Measurements from ENCODE around the gene ATAD2B. TPM values are rescaled to one million over a fixed set of nuclear protein-coding genes. Genes with fewer than 3 reads are reported as not detected.

Gene ATAD2B
- total and polyA plus RNA-seq, 2 of the 8 experiments (the other 6 are each of a cell fraction or from before 2014, with no cell fraction given): 3.4 to 16.1 TPM

DNA sequence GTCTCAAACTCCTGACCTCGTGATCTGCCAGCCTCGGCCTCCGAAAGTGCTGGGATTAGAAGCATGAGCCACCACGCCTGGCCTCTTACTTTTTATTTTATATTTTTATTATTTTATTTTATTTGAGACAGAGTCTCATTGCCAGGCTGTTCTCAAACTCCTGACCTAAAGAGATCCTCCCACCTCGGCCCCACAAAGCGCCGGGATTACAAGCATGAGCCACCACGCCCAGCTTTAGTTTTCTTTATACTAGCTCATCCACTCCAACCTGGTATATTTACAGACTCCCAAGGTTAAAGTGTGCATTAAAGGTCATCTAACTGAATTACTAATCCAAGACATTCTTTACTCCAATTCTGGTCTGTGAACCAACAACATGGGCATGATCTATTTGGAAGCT is 26.8 kb downstream of the ATAD2B start:
- Histone ChIP-seq H4K20me1 (replicated peaks in 1 of 2; ENCODE audit: control insufficient read depth in 1 of 2, insufficient read depth in 2 of 2, low read length in 2 of 2) (no peaks in the 10 kb centered on the region), H3K4me1 (replicated peaks in 1 of 4; ENCODE audit: control insufficient read depth in 3 of 4, insufficient read depth in 4 of 4, low read length in 3 of 4) (no peaks in the 10 kb centered on the region), H2BK20ac (ENCODE audit: low read length) (no peak overlapping the region), H3K27me3 (replicated peaks in 1 of 4; ENCODE audit: control insufficient read depth in 3 of 4, extremely low read depth in 1 of 4, insufficient read depth in 3 of 4, low read length in 3 of 4) (no peaks in the 10 kb centered on the region), H4K91ac (replicated peaks; ENCODE audit: insufficient read length, low read length) (no peak overlapping the region), H2AK5ac (ENCODE audit: low read depth, low read length) (no peak overlapping the region), H3K4me2 (ENCODE audit: insufficient read depth in 1 of 2, low read depth in 2 of 2, low read length in 2 of 2) (no peak overlapping the region), H3K4me3 (ENCODE audit: extremely low read depth in 1 of 4, insufficient read depth in 2 of 4, low read depth in 3 of 4, low read length in 4 of 4) (no peak overlapping the region), H3K36me3 (ENCODE audit: control insufficient read depth in 2 of 4, insufficient read depth in 4 of 4, low read length in 3 of 4) (no peaks in the 10 kb centered on the region), H3K9me3 (ENCODE audit: insufficient read depth in 2 of 2, low read depth in 1 of 2, low read length in 1 of 2) (no peaks in the 10 kb centered on the region), H4K8ac (ENCODE audit: extremely low read depth, insufficient read depth, low read length) (no peak overlapping the region), H3K23me2 (ENCODE audit: low read depth, low read length) (no peaks in the 10 kb centered on the region), H3K23ac (ENCODE audit: insufficient read length) (no peak overlapping the region), H3K27ac (ENCODE audit: low read depth, low read length) (no peak overlapping the region), H2BK15ac (ENCODE audit: low read length) (no peak overlapping the region), H3K56ac (replicated peaks; ENCODE audit: insufficient read length, low read depth, low read length) (no peak overlapping the region), H4K5ac (ENCODE audit: insufficient read length, low read depth, low read length) (no peak overlapping the region), H3K9ac (replicated peaks in 1 of 4; ENCODE audit: extremely low read depth in 1 of 4, low read depth in 3 of 4, low read length in 3 of 4) (no peak overlapping the region), H3K79me2 (ENCODE audit: control insufficient read depth in 1 of 2, insufficient read depth in 2 of 2, low read length in 2 of 2) (peaks cover 0 to 70% of the 10 kb centered on the region in 2 experiments; a peak in 2 of 4 replicates), H2BK120ac (replicated peaks; ENCODE audit: low read depth, low read length) (no peak overlapping the region), H3K18ac (ENCODE audit: extremely low read depth, low read length) (no peak overlapping the region), H2BK12ac (ENCODE audit: low read depth, low read length) (no peak overlapping the region), H3K79me1 (ENCODE audit: low read depth, low read length) (no peaks in the 10 kb centered on the region), H2BK5ac (ENCODE audit: low read depth, low read length) (no peak overlapping the region), H3K14ac (ENCODE audit: insufficient read length) (no peak overlapping the region), H2AFZ (ENCODE audit: low read length) (no peak overlapping the region), H3K4ac (replicated peaks; ENCODE audit: insufficient read length, low read depth, low read length) (no peak overlapping the region)
- ChIA-PET CTCF (ENCODE audit: partially characterized antibody) (interaction anchor here (1.6 kb wide), 1 partner anchor 26 kb away, joined by 3 read pairs; no protein-coding TSS in a partner anchor), POLR2A (ENCODE audit: partially characterized antibody) (interaction anchor here (1.2 to 1.4 kb wide), 2 partner anchors 24 to 26 kb away, joined by 3 to 5 read pairs; partner anchors contain the start of gene ATAD2B)
- no peak for DNase-seq (ENCODE audit: low read depth in 1 of 2, low spot score in 2 of 2)
- 83% methylated on average over 8 of the region's 8 CpGs; no CpG with 5 or more reads in 1 of the 2 experiments for WGBS, 2 experiments (ENCODE audit: extremely low coverage in 1 of 2, insufficient coverage in 1 of 2, insufficient read length in 1 of 2, insufficient replicate concordance in 2 of 2, low coverage in 1 of 2, low lambda C conversion rate in 2 of 2, missing lambda C conversion rate in 1 of 2)
- FAIRE-seq: no peak
- TF ChIP-seq SIRT6 (IDR thresholded peaks at IDR 0.05; ENCODE audit: low read length) (no peak), BCL11A (IDR thresholded peaks at IDR 0.05; ENCODE audit: low read depth in 2 of 2, low read length in 2 of 2) (no peak), SAP30 (IDR thresholded peaks at IDR 0.05; ENCODE audit: insufficient read depth, insufficient replicate concordance, low read length) (no peak), EGR1 (IDR thresholded peaks at IDR 0.05; ENCODE audit: borderline replicate concordance, low read depth, low read length) (no peak), CREB1 (IDR thresholded peaks at IDR 0.05) (no peak)

All from H1 (cell line).